GM23248 (cell line): ENCODE results near the gene KLHL34.

Source experiments
- EZH2 ChIP-seq: fragments of 200-600 bp; sonication (generic); IDR thresholded peaks from 2 replicates; pipeline ENCODE4 v1.6.1; 2018; ENCODE audit warnings: antibody characterized with exemption, mild to moderate bottlenecking; ENCODE audit not compliant: insufficient read depth, poor library complexity, severe bottlenecking
- EZH2phosphoT487 ChIP-seq: fragments of 200-600 bp; sonication (generic); IDR thresholded peaks from 2 replicates; pipeline ENCODE4 v1.6.1; 2018; ENCODE audit warnings: antibody characterized with exemption, moderate library complexity, mild to moderate bottlenecking, low read depth; ENCODE audit not compliant: insufficient read depth

DNA sequence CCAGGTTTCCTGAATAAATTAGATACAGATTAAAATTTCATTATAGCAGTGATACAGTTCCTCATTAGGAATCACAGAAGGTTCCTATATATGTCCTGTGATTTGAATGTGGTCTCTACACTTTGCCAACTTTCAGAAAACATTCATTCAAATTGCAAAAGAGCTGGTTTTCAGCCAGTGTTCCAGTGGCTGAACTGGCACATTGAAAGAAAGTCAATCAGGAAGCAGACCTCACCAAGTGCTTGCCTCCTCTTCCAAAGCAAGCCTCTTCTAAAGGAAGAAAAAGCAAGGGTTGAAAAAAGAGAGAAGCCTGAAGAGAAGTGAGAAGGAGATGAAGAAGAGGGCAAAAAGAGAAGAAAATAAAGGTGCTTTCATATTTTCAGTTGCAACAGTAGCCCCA lies 12.7 kb downstream of the KLHL34 start:
- no peak for TF ChIP-seq EZH2phosphoT487
- no peak for TF ChIP-seq EZH2
